ENCODE measurements around the gene CBFA2T2.

CBFA2T2 gene

DNA sequence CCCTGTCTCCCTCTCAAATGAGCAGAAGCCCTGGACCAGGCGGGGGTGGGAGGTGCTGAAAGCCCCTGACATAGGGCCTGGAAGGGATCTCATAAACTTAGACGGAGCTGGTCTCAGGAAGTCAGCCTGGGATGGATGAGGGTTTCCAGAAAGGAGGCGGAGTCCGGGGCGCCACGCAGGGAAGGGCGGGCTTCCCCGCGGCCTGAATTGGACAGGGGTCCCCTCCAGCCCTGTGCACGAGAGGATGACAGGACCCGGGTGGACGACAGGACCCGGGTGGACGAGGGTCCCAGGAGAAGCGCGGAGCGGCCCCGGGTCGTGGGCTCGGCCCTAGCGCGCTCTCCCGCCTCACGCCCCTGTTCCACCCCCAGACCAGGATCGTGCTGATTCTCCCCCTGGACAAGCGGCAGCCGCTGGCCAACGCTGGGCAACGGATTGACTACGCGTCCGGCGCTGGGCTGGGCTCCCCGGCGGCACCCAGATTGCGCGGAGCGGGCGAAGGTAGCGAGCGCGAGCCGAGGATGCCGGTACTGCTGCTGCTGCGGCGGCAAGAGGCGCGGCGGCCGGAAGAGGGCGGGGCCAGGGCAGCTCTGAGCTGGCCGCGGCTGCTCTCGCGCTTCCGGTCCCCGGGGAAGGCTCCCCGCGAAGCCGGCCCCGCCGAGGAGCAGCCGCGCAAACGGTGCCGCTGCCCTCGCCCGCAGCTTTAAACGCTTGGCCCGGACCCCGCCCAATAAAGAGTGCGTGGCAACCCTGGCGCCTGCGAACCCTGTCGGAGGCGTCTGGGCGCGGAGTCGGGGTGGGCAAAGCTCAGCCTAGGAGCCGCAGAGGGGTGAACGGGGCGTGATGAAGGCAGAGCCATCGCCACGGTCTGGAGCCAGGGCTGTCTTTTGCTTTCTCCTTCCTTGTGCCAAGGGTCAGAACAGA lies 173.5 kb downstream of the CBFA2T2 start:
- DNase-seq (ENCODE audit: low spot score): peak; percentile 94
- TF ChIP-seq, protein P1, sequence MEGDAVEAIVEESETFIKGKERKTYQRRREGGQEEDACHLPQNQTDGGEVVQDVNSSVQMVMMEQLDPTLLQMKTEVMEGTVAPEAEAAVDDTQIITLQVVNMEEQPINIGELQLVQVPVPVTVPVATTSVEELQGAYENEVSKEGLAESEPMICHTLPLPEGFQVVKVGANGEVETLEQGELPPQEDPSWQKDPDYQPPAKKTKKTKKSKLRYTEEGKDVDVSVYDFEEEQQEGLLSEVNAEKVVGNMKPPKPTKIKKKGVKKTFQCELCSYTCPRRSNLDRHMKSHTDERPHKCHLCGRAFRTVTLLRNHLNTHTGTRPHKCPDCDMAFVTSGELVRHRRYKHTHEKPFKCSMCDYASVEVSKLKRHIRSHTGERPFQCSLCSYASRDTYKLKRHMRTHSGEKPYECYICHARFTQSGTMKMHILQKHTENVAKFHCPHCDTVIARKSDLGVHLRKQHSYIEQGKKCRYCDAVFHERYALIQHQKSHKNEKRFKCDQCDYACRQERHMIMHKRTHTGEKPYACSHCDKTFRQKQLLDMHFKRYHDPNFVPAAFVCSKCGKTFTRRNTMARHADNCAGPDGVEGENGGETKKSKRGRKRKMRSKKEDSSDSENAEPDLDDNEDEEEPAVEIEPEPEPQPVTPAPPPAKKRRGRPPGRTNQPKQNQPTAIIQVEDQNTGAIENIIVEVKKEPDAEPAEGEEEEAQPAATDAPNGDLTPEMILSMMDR (IDR thresholded peaks at IDR 0.05; ENCODE audit: extremely low read depth, missing control alignments): no peak

DNA sequence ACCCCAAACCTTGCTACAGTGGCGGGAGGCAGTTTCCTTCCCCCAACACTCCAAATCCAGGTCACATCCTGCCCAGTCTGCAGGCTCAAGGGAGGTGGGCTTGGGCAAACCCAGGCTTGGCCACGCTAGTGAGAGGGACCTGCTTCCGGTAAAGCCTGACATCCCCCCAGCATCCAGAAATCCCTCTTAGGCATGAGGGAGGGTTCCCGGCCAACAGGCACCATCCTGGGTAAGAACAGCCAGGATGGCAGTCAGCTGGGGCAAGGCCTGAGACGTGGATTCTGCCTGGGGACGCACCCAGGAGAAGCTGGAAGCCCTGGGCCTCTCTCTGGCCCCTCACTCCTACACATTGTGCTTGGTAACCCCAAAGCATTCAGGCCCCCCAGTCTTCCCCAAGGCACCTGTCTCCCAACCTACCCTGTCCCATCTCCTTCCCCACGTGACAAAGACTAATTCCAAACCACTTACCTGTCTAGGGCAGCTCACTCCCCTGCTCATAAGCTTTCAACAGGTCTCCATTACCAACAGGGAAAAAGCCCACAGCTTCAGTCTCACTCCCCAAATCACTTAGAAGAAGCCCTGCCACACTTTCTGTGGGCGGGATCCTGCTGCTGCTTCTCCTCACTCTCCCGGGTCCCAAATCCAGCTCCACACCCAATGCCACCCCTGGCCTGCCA lies 174.3 kb downstream of the CBFA2T2 start:
- no peak for DNase-seq (ENCODE audit: low spot score)
- TF ChIP-seq, protein P1 (IDR thresholded peaks at IDR 0.05; ENCODE audit: extremely low read depth, missing control alignments): no peak

DNA sequence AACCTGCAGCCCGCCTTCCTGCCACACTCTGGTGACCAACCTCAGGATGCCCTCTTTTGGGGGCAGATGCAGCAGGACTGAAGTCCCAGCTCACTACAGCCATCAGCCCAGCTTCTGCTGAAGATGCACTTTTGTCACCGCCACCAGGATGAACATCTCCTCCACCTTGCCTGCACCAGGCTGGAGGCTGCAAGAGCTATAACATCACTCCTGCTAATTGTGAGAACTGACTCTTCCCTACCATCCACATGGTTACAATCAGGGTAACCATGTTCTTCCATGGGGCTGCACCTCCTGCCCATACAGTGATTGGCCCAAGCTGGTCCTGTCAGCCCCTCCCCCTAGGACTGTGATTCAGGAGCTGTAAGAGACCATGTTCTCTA lies 174.9 kb downstream of the CBFA2T2 start:
- TF ChIP-seq, protein P1 (IDR thresholded peaks at IDR 0.05; ENCODE audit: extremely low read depth, missing control alignments): no peak
- no peak for DNase-seq (ENCODE audit: low spot score)

DNA sequence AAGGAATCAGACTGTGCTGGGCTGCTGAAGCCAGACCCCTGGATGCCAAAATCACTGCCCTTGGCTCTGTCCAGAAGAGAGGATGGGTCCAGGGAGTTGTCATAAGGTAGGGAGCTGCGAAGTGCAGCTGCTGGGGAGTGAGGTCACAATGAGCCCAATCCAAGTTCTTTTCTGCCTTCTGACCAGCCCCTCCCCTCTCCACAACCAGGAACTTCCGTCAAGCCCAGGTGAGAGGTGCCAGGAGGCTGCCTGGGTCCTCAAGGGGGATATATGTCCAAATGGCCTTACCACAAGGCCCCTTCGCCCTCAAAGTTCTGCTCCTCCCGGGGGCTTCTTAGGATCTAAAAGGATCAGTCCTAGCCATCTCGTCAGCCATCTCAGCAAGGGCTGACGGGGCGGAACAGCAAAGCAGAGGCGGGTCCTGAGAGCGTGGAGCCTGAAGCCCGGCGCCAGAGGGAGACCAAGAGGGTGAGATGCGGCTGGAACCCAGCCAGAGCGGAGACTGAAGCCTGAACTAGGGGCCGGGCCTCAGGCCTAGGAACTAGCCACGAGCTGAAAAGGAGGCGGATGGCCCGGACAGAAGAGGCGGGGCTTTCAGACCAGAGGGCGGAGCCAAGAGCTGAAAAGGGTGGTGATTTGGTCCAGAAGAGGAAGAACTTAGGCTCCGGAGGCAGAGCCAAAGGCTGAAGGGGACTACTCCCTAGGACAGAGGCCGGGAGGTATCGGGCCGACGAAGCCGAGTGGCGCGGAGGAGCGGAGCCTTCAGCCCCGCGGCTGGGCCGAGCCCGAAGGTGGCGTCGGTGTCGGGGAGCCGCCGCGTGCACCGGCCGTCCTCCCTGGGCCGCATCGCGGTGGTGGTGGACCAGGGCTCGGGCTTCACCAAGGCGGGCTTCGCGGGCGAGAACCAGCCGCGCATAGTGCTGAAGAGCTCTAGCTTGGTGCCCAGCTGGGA lies 176.7 kb downstream of the CBFA2T2 start, which contains the start of gene ACTL10:
TSS of gene ACTL10 (plus strand) at position 651 of the 952 bp plus-strand sequence. CDS start 555 bp downstream, outside the sequence.
- DNase-seq (ENCODE audit: low spot score): peak; percentile 97

DNA sequence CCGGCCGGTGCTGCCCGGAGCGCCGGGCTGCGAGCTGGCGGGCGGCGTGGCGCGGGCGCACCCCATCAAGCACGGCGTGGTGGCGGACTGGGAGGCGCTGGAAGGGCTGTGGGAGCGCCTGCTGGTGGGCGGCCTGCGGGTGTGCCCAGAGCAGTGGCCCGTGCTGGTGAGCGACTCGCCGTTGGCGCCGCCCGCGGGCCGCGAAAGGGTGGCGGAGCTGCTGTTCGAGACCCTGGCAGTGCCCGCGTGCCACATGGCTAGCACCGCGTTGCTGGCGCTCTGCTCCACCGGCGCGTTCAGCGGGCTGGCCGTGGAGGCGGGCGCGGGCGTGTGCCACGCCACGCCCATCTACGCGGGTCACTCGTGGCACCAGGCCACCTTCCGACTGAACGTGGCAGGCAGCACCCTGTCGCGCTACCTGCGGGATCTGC lies 177.4 kb downstream of the CBFA2T2 start:
- DNase-seq (ENCODE audit: low spot score): no peak
- TF ChIP-seq, protein P1 (IDR thresholded peaks at IDR 0.05; ENCODE audit: extremely low read depth, missing control alignments): no peak

More for the DNA sequence above, 176.7 kb downstream of the CBFA2T2 start, which contains the start of gene ACTL10:
- TF ChIP-seq, protein P1 (IDR thresholded peaks at IDR 0.05; ENCODE audit: extremely low read depth, missing control alignments): no peak

DNA sequence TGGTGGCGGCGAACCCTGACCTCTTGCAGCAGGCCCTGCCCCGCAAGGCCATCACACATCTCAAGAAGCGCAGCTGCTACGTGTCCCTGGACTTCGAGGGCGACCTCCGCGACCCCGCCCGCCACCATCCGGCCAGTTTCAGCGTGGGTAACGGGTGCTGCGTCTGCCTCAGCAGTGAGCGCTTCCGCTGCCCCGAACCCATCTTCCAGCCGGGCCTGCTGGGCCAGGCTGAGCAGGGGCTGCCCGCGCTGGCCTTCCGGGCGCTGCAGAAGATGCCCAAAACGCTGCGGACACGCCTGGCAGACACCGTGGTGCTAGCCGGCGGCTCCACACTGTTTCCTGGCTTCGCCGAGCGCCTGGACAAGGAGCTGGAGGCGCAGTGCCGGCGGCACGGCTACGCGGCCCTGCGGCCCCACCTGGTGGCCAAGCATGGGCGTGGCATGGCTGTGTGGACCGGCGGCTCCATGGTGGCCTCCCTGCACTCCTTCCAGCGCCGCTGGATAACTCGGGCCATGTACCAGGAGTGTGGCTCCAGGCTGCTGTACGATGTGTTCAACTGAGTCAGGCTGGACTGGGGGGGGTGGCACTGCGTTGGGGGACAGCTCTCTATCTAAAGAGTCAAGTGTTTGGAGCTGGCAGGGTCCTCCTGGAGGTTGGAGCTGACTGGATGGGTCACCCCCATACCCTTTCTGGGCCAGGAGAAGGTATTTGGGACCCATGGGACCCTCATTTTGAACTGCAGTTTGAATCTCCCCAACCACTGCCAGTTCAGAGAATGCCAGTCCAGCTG lies 178.0 kb downstream of the CBFA2T2 start:
- TF ChIP-seq, protein P1 (IDR thresholded peaks at IDR 0.05; ENCODE audit: extremely low read depth, missing control alignments): peak; percentile 95
- peak; percentile 91 for DNase-seq (ENCODE audit: low spot score)

Data from GM20000 (cell line).